HG02884 (cell line): ENCODE data around the gene PCDHGB4.
"Not testable (repeated sequence)": the region's sequence is repeated elsewhere in the genome, so short reads cannot be mapped to it uniquely, and the experiment has no call there.

Experiments
- ATAC-seq: cut with Tn5 transposase; IDR thresholded peaks from one replicate; pipeline ENCODE4 v1.9.1; 2021; ENCODE audit warnings: mild to moderate bottlenecking, moderate library complexity; ENCODE audit not compliant: unreplicated experiment

PCDHGB4 gene

GRCh38 chr5:141422742-141423291, 35.3 kb downstream of the PCDHGB4 start:
- ATAC-seq, result no peak

GRCh38 chr5:141427783-141428426, 40.4 kb downstream of the PCDHGB4 start:
- no peak for ATAC-seq

GRCh38 chr5:141430332-141431113, 43.0 kb downstream of the PCDHGB4 start, which contains the start of gene PCDHGA12:
PCDHGA12 (plus strand) TSS chr5:141430507; CDS start chr5:141430760, 253 bp downstream.
- ATAC-seq, result peak; percentile 93

GRCh38 chr5:141431286-141431685, 43.8 kb downstream of the PCDHGB4 start:
- ATAC-seq, result peak; percentile 42

- ATAC-seq, result not testable (repeated sequence)
Observed at GRCh38 chr5:141432308-141432707, 44.8 kb downstream of the PCDHGB4 start.

- not testable (repeated sequence) for ATAC-seq
Observed at GRCh38 chr5:141432726-141433125, 45.2 kb downstream of the PCDHGB4 start.

- ATAC-seq, result no peak
Observed at GRCh38 chr5:141434006-141434405, 46.5 kb downstream of the PCDHGB4 start.

GRCh38 chr5:141437221-141437620, 49.7 kb downstream of the PCDHGB4 start:
- ATAC-seq, result no peak

GRCh38 chr5:141439411-141440141, 52.1 kb downstream of the PCDHGB4 start:
- ATAC-seq, result no peak
